HepG2 (cell line): ENCODE results near the gene CD7. TPM values are rescaled to one million over a fixed set of nuclear protein-coding genes. Genes with fewer than 3 reads are reported as not detected.

ENCODE experiments used
- CHD2 ChIP-seq: IDR thresholded peaks from 2 replicates; pipeline ENCODE4 v1.6.1; 2011; ENCODE audit warnings: low read depth, low read length, improper control_type of control experiment
- DNMT1 ChIP-seq: sonication (generic); formaldehyde crosslinking; IDR thresholded peaks from 2 replicates; pipeline ENCODE4 v1.5.1; 2020; ENCODE audit warnings: mild to moderate bottlenecking, missing genetic modification reagents
- ELF1 ChIP-seq: sonication (generic); formaldehyde crosslinking; IDR thresholded peaks from 2 replicates; pipeline ENCODE4 v1.4.0; 2020; ENCODE audit warnings: missing genetic modification reagents
- FOSL2 ChIP-seq: sonication (generic); formaldehyde crosslinking; IDR thresholded peaks from 2 replicates; pipeline ENCODE4 v1.4.0; 2020; ENCODE audit warnings: missing genetic modification reagents
- FOXA1 ChIP-seq, 2 experiments: fragments of 450-650 bp in 1 of 2; sonication (generic) in 1 of 2; formaldehyde crosslinking in 1 of 2; IDR thresholded peaks; 2 replicates each; pipeline versions ENCODE4 v1.4.0 to v1.6.1; 2016 to 2020; ENCODE audit warnings: missing genetic modification reagents in 1 of 2
- FOXJ3 ChIP-seq: sonication (generic); formaldehyde crosslinking; IDR thresholded peaks from 2 replicates; pipeline ENCODE4 v1.4.0; 2020; ENCODE audit warnings: missing genetic modification reagents, mild to moderate bottlenecking, borderline replicate concordance
- GATAD2A ChIP-seq: IDR thresholded peaks from 2 replicates; pipeline ENCODE4 v1.6.1; 2016
- HDAC1 ChIP-seq: sonication (generic); formaldehyde crosslinking; IDR thresholded peaks from 2 replicates; pipeline ENCODE4 v1.5.1; 2020; ENCODE audit warnings: mild to moderate bottlenecking, missing genetic modification reagents
- HNF4G ChIP-seq, 2 experiments: sonication (generic) in 1 of 2; formaldehyde crosslinking in 1 of 2; IDR thresholded peaks; 2 replicates each; pipeline versions ENCODE4 v1.4.0 to v1.6.1; 2011 to 2020; ENCODE audit warnings: borderline replicate concordance in 2 of 2, low read depth in 2 of 2, mild to moderate bottlenecking in 2 of 2, low read length in 1 of 2, missing genetic modification reagents in 1 of 2, moderate library complexity in 1 of 2
- HNRNPL ChIP-seq: fragments of 200-400 bp; formaldehyde crosslinking; IDR thresholded peaks from 2 replicates; pipeline ENCODE4 v1.6.1; 2017; ENCODE audit warnings: mild to moderate bottlenecking, low read depth, low read length
- MED13 ChIP-seq: sonication (generic); formaldehyde crosslinking; IDR thresholded peaks from 2 replicates; pipeline ENCODE4 v1.5.0; 2020; ENCODE audit warnings: missing genetic modification reagents
- MTF1 ChIP-seq: sonication (generic); formaldehyde crosslinking; IDR thresholded peaks from 2 replicates; pipeline ENCODE4 v1.5.0; 2020; ENCODE audit warnings: missing genetic modification reagents
- NCOR1 ChIP-seq: fragments of 200-600 bp; sonication (generic); IDR thresholded peaks from 2 replicates; pipeline ENCODE4 v1.7.0; 2017; ENCODE audit warnings: antibody characterized with exemption, low read length, borderline replicate concordance
- NFE2L1 ChIP-seq: sonication (generic); formaldehyde crosslinking; IDR thresholded peaks from 2 replicates; pipeline ENCODE4 v1.4.0; 2020; ENCODE audit warnings: missing genetic modification reagents, mild to moderate bottlenecking, borderline replicate concordance
- NFKB2 ChIP-seq: sonication (generic); formaldehyde crosslinking; IDR thresholded peaks from 2 replicates; pipeline ENCODE4 v1.4.0; 2020; ENCODE audit warnings: missing genetic modification reagents, borderline replicate concordance
- SIX4 ChIP-seq: sonication (generic); formaldehyde crosslinking; IDR thresholded peaks from 2 replicates; pipeline ENCODE4 v1.4.0; 2020; ENCODE audit warnings: missing genetic modification reagents
- TBX2 ChIP-seq: sonication (generic); formaldehyde crosslinking; IDR thresholded peaks from 2 replicates; pipeline ENCODE4 v1.5.0; 2020; ENCODE audit warnings: missing genetic modification reagents, mild to moderate bottlenecking, borderline replicate concordance
- TSC22D2 ChIP-seq: sonication (generic); formaldehyde crosslinking; IDR thresholded peaks from 2 replicates; pipeline ENCODE4 v1.5.1; 2020; ENCODE audit warnings: missing genetic modification reagents, mild to moderate bottlenecking, borderline replicate concordance
- ZNF160 ChIP-seq: sonication (generic); formaldehyde crosslinking; IDR thresholded peaks from 2 replicates; pipeline ENCODE4 v1.8.0; 2022; ENCODE audit warnings: mild to moderate bottlenecking, inconsistent platforms, missing genetic modification reagents
- ZNF232 ChIP-seq: sonication (generic); formaldehyde crosslinking; IDR thresholded peaks from 2 replicates; pipeline ENCODE4 v1.4.0; 2020; ENCODE audit warnings: missing genetic modification reagents, borderline replicate concordance
- ZNF501 ChIP-seq: sonication (generic); formaldehyde crosslinking; IDR thresholded peaks from 2 replicates; pipeline ENCODE4 v1.5.1; 2020; ENCODE audit warnings: mild to moderate bottlenecking, moderate library complexity, missing genetic modification reagents
- ZNF672 ChIP-seq: sonication (generic); formaldehyde crosslinking; IDR thresholded peaks from 2 replicates; pipeline ENCODE4 v1.8.1; 2022; ENCODE audit warnings: missing genetic modification reagents
- ZNF768 ChIP-seq: sonication (generic); formaldehyde crosslinking; IDR thresholded peaks from 2 replicates; pipeline ENCODE4 v1.4.0; 2020; ENCODE audit warnings: missing genetic modification reagents
- polyA plus RNA-seq, 8 experiments: library from polyadenylated mRNA; depleted of rRNA in 3 of 8; stranded (reverse) in 7 of 8; unstranded in 1 of 8; fragments of >200 nt; fragmentation: Illumina TruSeq in 4 of 8; extraction: Trizol in 4 of 8; gene quantifications; 2 replicates each; pipeline versions ENCODE4 v1.2.1 to v1.2.3, GENCODE V29; 2011 to 2016; ENCODE audit warnings: low read depth in 4 of 8, missing spikeins in 1 of 8, mixed read lengths in 1 of 8; ENCODE audit not compliant: insufficient read depth in 1 of 8
- total RNA-seq, 5 experiments: library from RNA; depleted of rRNA; stranded (reverse); fragments of >200 nt; fragmentation: Illumina TruSeq; extraction: Trizol; gene quantifications; 2 replicates each; pipeline ENCODE4 v1.2.3, GENCODE V29; 2016; ENCODE audit warnings: low read depth in 1 of 5
- TF ChIP-seq, protein P1 (sequence below): sonication (generic); formaldehyde crosslinking; IDR thresholded peaks from 2 replicates; pipeline ENCODE4 v1.5.0; 2020; ENCODE audit warnings: missing genetic modification reagents, mild to moderate bottlenecking, borderline replicate concordance
- TF ChIP-seq, protein P2 (sequence below): sonication (generic); formaldehyde crosslinking; IDR thresholded peaks from 2 replicates; pipeline ENCODE4 v1.9.0; 2022; ENCODE audit warnings: low read depth, missing genetic modification reagents
- TF ChIP-seq, protein P3 (sequence below): IDR thresholded peaks from 2 replicates; pipeline ENCODE4 v1.6.1; 2016; ENCODE audit warnings: missing genetic modification reagents, missing compliant biosample characterization
- TF ChIP-seq, protein P4 (sequence below): sonication (generic); formaldehyde crosslinking; IDR thresholded peaks from 2 replicates; pipeline ENCODE4 v1.5.0; 2020; ENCODE audit warnings: missing genetic modification reagents, mild to moderate bottlenecking, borderline replicate concordance

CD7 gene
- total and polyA plus RNA-seq, 2 of the 13 experiments (the other 11 are each of a cell fraction or from before 2014, with no cell fraction given), result 67.6 to 76.4 TPM

DNA sequence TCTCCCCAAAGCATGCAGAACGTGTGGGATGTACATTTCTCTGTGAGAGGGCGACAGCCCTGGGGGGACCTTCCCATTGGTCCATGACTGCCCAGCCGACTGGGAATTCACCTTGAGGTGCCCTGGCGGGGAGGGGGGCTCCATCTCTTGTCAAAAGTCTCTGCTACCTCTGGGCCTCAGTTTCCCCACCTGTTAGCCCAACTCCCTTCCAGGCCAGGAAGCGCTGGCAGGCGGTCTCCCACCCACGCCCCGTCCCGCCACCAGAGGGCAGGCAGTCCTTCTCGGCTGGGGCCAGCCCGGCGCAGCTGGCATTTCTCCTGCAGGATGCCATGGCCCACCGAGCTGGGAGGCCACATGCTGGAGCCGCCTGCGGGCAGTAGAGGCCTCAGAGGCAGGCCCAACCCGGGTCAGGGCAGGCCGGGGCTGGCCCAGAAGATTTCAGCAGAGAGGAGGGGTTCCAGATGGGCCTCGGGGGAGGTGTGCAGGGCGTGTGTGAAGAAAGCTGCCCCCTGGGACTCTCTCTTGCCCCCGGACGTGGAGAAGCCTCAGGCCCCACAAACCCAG, 16.6 kb downstream of the CD7 start (continued):
- TF ChIP-seq, protein P1, sequence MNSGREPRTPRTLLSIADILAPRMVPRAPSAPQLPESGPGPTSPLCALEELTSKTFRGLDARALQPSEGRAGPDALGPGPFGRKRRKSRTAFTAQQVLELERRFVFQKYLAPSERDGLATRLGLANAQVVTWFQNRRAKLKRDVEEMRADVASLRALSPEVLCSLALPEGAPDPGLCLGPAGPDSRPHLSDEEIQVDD, result no peak
- TF ChIP-seq MED13 (CRISPR knock-in tag) (0 out of 2 replicates have a peak, but pooled peaks have one; percentile 42), NCOR1 (no peak), FOXJ3 (CRISPR knock-in tag) (no peak), FOSL2 (peak; percentile 50), ZNF232 (no peak), HNRNPL (peak; percentile 99), SIX4 (0 out of 2 replicates have a peak, but pooled peaks have one; percentile 15), ZNF160 (CRISPR knock-in tag) (0 out of 2 replicates have a peak, but pooled peaks have one; percentile 32), HNF4G (IDR thresholded peaks at IDR 0.05; ENCODE audit: borderline replicate concordance, low read depth, low read length) (no peak), HNF4G (CRISPR knock-in tag; IDR thresholded peaks at IDR 0.05; ENCODE audit: borderline replicate concordance, low read depth) (0 out of 2 replicates have a peak, but pooled peaks have one; percentile 13), ZNF672 (no peak), FOXA1 (IDR thresholded peaks at IDR 0.05) (no peak), FOXA1 (CRISPR knock-in tag; IDR thresholded peaks at IDR 0.05) (peak; percentile 43; the same call in 1 of the 2 replicates), MTF1 (CRISPR knock-in tag) (no peak), DNMT1 (CRISPR knock-in tag) (peak; percentile 86), CHD2 (no peak), TBX2 (peak; percentile 62), ZNF768 (CRISPR knock-in tag) (peak; percentile 69; the same call in 1 of the 2 replicates), NFE2L1 (no peak), ZNF501 (0 out of 2 replicates have a peak, but pooled peaks have one; percentile 31), TSC22D2 (CRISPR knock-in tag) (peak; percentile 80; the same call in 1 of the 2 replicates), NFKB2 (CRISPR knock-in tag) (peak; percentile 58; the same call in 1 of the 2 replicates), ELF1 (CRISPR knock-in tag) (peak; percentile 51), GATAD2A (CRISPR knock-in tag) (peak; percentile 84), HDAC1 (CRISPR knock-in tag) (peak; percentile 76)
- TF ChIP-seq, protein P2, sequence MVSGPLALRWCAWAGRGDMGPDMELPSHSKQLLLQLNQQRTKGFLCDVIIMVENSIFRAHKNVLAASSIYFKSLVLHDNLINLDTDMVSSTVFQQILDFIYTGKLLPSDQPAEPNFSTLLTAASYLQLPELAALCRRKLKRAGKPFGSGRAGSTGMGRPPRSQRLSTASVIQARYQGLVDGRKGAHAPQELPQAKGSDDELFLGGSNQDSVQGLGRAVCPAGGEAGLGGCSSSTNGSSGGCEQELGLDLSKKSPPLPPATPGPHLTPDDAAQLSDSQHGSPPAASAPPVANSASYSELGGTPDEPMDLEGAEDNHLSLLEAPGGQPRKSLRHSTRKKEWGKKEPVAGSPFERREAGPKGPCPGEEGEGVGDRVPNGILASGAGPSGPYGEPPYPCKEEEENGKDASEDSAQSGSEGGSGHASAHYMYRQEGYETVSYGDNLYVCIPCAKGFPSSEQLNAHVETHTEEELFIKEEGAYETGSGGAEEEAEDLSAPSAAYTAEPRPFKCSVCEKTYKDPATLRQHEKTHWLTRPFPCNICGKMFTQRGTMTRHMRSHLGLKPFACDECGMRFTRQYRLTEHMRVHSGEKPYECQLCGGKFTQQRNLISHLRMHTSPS (CRISPR knock-in tag), result peak; percentile 97
- TF ChIP-seq, protein P3, sequence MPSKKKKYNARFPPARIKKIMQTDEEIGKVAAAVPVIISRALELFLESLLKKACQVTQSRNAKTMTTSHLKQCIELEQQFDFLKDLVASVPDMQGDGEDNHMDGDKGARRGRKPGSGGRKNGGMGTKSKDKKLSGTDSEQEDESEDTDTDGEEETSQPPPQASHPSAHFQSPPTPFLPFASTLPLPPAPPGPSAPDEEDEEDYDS (CRISPR knock-in tag), result peak; percentile 34; the same call in 1 of the 2 replicates
- TF ChIP-seq, protein P4, sequence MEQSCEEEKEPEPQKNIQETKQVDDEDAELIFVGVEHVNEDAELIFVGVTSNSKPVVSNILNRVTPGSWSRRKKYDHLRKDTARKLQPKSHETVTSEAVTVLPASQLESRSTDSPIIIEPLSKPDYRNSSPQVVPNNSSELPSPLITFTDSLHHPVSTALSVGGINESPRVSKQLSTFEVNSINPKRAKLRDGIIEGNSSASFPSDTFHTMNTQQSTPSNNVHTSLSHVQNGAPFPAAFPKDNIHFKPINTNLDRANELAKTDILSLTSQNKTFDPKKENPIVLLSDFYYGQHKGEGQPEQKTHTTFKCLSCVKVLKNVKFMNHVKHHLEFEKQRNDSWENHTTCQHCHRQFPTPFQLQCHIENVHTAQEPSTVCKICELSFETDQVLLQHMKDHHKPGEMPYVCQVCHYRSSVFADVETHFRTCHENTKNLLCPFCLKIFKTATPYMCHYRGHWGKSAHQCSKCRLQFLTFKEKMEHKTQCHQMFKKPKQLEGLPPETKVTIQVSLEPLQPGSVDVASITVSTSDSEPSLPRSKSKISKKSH, result peak; percentile 38; the same call in 1 of the 2 replicates
